ENCODE results near the gene CLIC3. TPM values are rescaled to one million over a fixed set of nuclear protein-coding genes. Genes with fewer than 3 reads are reported as not detected.
"Not testable (repeated sequence)": the region's sequence is repeated elsewhere in the genome, so short reads cannot be mapped to it uniquely, and the experiment has no call there.

The CLIC3 gene
- total and polyA plus RNA-seq, 11 donors: 1.5 to 16.7 (median 5.0) TPM

GRCh38 chr9:137034039-137034708, 37.8 kb upstream of the CLIC3 start:
- Histone ChIP-seq H3K4me3 (peak overlapping the region in 7 of 12 donors; percentile 11 to 65 (median 17)), H3K27me3 (no peaks in the 10 kb centered on the region), H3K4me1 (peaks cover 3 to 59% (median 15%) of the 10 kb centered on the region in 12 donors), H3K27ac (peak overlapping the region in 1 of 12 donors; percentile 87), H3K36me3 (peaks cover 0 to 22% (median 13%) of the 10 kb centered on the region in 9 donors), H3K9me3 (no peaks in the 10 kb centered on the region)
- DNase-seq (peak in 1 of 5 donors; percentile 61), ATAC-seq (no peak)
- intact Hi-C loops (cut with DNase I): loop anchor here in 9 of 10 donors (2.0 to 10.0 kb wide), 7 partner anchors 85 to 247 kb away; partner anchors contain the start of genes AJM1 (in 2 of the 9), C8G (in 2 of the 9), PHPT1 (in 2 of the 9) and FBXW5 (in 1 of the 9)
- WGBS, 4 donors: 45 to 64% (median 58%) methylated on average over 11 to 15 of the region's 15 CpGs
- TF ChIP-seq CTCF (IDR thresholded peaks at IDR 0.05) (no peak), POLR2A (IDR thresholded peaks at IDR 0.05) (no peak)

GRCh38 chr9:137033481-137033880, 37.1 kb upstream of the CLIC3 start:
- Histone ChIP-seq H3K4me1 (peaks cover 8 to 66% (median 22%) of the 10 kb centered on the region in 12 donors), H3K4me3 (peak overlapping the region in 9 of 12 donors; percentile 2 to 65 (median 17)), H3K27ac (peak overlapping the region in 1 of 12 donors; percentile 87), H3K36me3 (peaks cover 0 to 15% (median 6%) of the 10 kb centered on the region in 9 donors)
- WGBS, 4 donors: 91 to 98% (median 94%) methylated on average over 5 of the region's 5 CpGs
- H3K9me3 ChIP-seq, DNase-seq, H3K27me3 ChIP-seq, ATAC-seq: not testable (repeated sequence)
- intact Hi-C loops (cut with DNase I): loop anchor here in 3 of 10 donors (5.0 to 10.0 kb wide), 2 partner anchors 86 to 189 kb away; partner anchors contain the start of genes AJM1 (in 2 of the 3), PHPT1 (in 2 of the 3) and C8G (in 1 of the 3)

GRCh38 chr9:137032858-137033257, 36.5 kb upstream of the CLIC3 start:
- H3K27me3 ChIP-seq: no peaks in the 10 kb centered on the region
- WGBS, 4 donors: 80 to 94% (median 86%) methylated on average over 7 to 10 of the region's 10 CpGs
- peaks cover 0 to 9% (median 5%) of the 10 kb centered on the region in 9 donors for H3K36me3 ChIP-seq
- no peaks in the 10 kb centered on the region for H3K9me3 ChIP-seq
- TF ChIP-seq POLR2A (IDR thresholded peaks at IDR 0.05) (no peak), CTCF (IDR thresholded peaks at IDR 0.05) (no peak)
- DNase-seq (peak; percentile 58 to 87 (median 73)), ATAC-seq (peak in 2 of 4 donors; percentile 31 to 36)
- peak overlapping the region in 3 of 12 donors; percentile 3 to 87 (median 33) for H3K27ac ChIP-seq
- intact Hi-C loops (cut with DNase I): loop anchor here in 3 of 10 donors (5.0 to 10.0 kb wide), 2 partner anchors 86 to 188 kb away; partner anchors contain the start of genes AJM1 (in 2 of the 3), PHPT1 (in 2 of the 3) and C8G (in 1 of the 3)
- peak overlapping the region in 9 of 12 donors; percentile 2 to 65 (median 17) for H3K4me3 ChIP-seq
- peaks cover 8 to 68% (median 23%) of the 10 kb centered on the region in 12 donors for H3K4me1 ChIP-seq

GRCh38 chr9:137031904-137032640, 35.7 kb upstream of the CLIC3 start, which contains the start of gene FUT7:
Gene FUT7 (minus strand): TSS chr9:137032088. CDS start chr9:137031991, 97 bp downstream.
- Histone ChIP-seq H3K36me3 (peaks cover 0 to 1% (median 0%) of the 10 kb centered on the region in 9 donors), H3K4me3 (peak within 1 kb of the TSS in 4 of 12 donors; percentile 3 to 65 (median 22)), H3K4me1 (peaks cover 8 to 74% (median 29%) of the 10 kb centered on the region in 12 donors), H3K27ac (peak within 1 kb of the TSS in 4 of 12 donors; percentile 3 to 87 (median 21)), H3K9me3 (no peaks in the 10 kb centered on the region), H3K27me3 (no peaks in the 10 kb centered on the region)
- WGBS, 4 donors: 66 to 73% (median 71%) methylated on average over 9 to 16 of the region's 16 CpGs
- no peak for ATAC-seq
- DNase-seq: no peak
- TF ChIP-seq POLR2A (IDR thresholded peaks at IDR 0.05) (no peak), CTCF (IDR thresholded peaks at IDR 0.05) (no peak)
- intact Hi-C loops (cut with DNase I): loop anchor here in 3 of 10 donors (5.0 to 10.0 kb wide), 2 partner anchors 85 to 187 kb away; partner anchors contain the start of genes AJM1 (in 2 of the 3), PHPT1 (in 2 of the 3) and C8G (in 1 of the 3)
